Omental fat pad (tissue), 4 donors: ENCODE data around the gene DCLRE1B. TPM values are rescaled to one million over a fixed set of nuclear protein-coding genes. Genes with fewer than 3 reads are reported as not detected.

ENCODE experiments used
- ATAC-seq: fragments of 150-250 bp; one replicate; pipeline ENCODE4 v1.9.1; 2016; ENCODE audit warnings: mild to moderate bottlenecking, moderate library complexity; ENCODE audit not compliant: low FRiP score
- DNase-seq: peaks from one replicate; pipeline ENCODE4 v3.0.0-alpha.2; 2019; ENCODE audit warnings: low spot score
- total RNA-seq, 4 donors: library from RNA; depleted of rRNA; stranded (reverse); fragments of >200 nt; gene quantifications; one replicate each; pipeline ENCODE4 v1.1.0, GENCODE V29; 2016
- TF ChIP-seq, protein P1 (sequence below), 3 donors: fragments of 450-650 bp; IDR thresholded peaks; one replicate each; pipeline ENCODE4 v1.5.1; 2016 to 2017; ENCODE audit warnings: antibody characterized with exemption in 3 of 3, mild to moderate bottlenecking in 3 of 3, moderate library complexity in 2 of 3

The DCLRE1B gene
- total RNA-seq, 4 donors from 2014 or later: 2.8 to 5.6 (median 4.5) TPM

DNA sequence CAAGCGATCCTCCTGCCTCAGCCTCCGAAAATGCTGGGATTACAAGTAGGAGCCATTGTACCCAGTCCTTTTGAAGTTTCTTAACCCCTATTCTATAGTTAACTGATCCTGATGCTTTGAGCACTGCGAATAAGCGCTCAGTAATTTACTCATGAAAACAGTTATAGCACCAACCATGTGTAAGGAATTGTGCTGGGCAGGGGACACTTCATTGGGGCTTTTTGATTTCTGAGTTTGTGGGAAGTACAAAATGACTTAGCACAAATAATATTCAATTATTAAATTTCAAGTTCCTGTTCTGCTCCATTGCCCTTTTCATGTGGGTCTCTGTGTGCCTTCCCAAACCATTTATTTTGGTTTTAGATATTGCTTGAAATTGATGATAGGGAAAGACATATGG lies 17.8 kb downstream of the DCLRE1B start:
- ATAC-seq: no peak
- DNase-seq: no peak
- TF ChIP-seq, protein P1, sequence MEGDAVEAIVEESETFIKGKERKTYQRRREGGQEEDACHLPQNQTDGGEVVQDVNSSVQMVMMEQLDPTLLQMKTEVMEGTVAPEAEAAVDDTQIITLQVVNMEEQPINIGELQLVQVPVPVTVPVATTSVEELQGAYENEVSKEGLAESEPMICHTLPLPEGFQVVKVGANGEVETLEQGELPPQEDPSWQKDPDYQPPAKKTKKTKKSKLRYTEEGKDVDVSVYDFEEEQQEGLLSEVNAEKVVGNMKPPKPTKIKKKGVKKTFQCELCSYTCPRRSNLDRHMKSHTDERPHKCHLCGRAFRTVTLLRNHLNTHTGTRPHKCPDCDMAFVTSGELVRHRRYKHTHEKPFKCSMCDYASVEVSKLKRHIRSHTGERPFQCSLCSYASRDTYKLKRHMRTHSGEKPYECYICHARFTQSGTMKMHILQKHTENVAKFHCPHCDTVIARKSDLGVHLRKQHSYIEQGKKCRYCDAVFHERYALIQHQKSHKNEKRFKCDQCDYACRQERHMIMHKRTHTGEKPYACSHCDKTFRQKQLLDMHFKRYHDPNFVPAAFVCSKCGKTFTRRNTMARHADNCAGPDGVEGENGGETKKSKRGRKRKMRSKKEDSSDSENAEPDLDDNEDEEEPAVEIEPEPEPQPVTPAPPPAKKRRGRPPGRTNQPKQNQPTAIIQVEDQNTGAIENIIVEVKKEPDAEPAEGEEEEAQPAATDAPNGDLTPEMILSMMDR (IDR thresholded peaks at IDR 0.05): no peak

DNA sequence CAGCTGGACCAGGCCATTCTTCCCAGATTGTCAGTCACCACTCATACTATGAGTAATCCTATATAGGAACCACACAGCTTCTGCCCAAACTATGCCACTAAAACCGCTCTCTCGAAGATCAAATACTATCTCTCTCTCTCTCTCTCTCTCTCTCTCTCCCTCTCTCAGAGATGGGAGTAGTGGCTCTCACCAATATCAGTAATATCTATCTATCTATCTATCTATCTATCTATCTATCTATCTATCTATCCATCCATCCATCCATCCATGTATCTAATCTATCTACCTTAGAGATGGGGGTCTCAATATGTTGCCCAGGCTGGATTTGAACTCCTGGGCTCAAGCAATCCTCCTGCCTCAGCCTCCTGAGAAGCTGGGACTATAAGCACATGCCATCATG lies 19.3 kb downstream of the DCLRE1B start:
- TF ChIP-seq, protein P1 (IDR thresholded peaks at IDR 0.05): no peak
- no peak for ATAC-seq
- no peak for DNase-seq

DNA sequence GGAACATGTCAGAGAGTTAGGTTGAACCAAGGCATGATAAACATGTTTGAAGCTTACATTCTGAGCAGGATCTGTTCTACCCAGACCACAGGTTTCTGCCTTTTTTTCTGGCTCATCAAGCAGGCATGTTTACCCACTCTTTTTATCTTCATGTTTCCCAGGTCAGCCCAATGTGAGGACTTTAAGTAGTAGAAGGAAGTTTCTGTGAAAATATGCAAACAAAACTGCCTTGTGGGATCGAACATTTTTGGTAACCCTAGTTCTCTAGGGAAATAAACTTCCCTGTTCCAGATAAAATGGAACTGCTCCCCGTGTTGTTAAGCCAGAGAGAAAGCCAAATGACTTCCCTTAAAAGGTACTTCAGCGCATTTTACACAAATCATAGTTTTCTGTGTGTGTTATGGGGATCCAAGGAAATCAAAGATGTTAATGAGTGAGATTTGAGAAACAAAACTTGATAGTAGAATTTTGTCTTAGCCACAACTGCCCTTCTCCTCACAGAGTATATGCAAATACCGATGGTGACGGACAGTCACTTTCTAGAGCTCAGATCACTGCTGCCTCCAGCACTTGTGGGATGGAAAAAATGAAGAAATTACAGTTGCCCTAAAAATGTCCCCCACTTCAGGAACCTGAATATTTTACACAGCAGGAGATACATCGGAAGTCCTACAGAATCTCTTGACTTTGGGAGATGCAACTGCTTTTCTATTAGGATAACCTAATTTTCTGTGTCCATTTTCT lies 23.2 kb downstream of the DCLRE1B start:
- DNase-seq: no peak

DNA sequence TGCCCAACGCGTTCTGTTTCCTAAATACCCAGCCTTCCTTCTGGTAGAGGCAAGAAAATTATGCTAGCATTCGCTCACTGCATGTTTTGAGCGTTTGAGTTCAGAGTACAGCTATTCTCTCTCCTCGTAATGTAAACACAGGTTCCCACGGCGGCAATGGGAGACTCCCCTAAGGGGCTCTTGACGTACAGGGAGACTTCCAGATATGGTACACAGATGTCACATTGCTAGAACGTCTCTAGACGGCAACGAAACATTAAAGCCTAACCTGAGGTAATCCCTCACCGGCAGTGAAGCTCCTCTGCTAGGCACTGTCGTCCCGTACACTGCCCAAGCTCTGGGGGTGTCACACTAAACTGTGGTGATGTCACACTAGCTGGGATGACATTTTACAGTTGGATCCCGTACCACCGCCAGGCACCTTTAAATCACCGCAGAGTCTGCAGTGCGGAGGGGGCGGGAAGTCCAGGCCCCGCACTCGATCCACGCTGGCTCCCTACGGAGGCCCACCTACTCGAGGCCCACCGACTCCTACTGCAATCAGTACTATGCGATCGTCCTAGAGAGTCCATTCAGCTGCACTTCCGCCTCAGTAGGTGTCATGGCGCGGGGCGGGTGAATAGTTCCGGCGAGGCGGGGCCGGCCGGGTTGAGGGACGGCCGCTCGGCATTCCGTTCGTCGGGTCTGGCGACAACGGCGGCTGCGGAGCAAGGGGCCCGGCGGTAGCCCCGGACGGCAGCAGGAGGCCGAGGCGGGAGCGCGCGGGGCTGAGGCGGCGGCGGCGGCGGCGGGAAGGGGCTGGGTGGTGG lies 24.0 kb downstream of the DCLRE1B start, which contains the start of gene HIPK1:
Gene HIPK1 (plus strand): TSS at position 384 of the 809 bp plus-strand sequence.
- ATAC-seq: peak; percentile 96
- TF ChIP-seq, protein P1 (IDR thresholded peaks at IDR 0.05): no peak
- DNase-seq: peak; percentile 76

More for the DNA sequence above, 23.2 kb downstream of the DCLRE1B start:
- ATAC-seq: no peak
- TF ChIP-seq, protein P1 (IDR thresholded peaks at IDR 0.05): no peak

DNA sequence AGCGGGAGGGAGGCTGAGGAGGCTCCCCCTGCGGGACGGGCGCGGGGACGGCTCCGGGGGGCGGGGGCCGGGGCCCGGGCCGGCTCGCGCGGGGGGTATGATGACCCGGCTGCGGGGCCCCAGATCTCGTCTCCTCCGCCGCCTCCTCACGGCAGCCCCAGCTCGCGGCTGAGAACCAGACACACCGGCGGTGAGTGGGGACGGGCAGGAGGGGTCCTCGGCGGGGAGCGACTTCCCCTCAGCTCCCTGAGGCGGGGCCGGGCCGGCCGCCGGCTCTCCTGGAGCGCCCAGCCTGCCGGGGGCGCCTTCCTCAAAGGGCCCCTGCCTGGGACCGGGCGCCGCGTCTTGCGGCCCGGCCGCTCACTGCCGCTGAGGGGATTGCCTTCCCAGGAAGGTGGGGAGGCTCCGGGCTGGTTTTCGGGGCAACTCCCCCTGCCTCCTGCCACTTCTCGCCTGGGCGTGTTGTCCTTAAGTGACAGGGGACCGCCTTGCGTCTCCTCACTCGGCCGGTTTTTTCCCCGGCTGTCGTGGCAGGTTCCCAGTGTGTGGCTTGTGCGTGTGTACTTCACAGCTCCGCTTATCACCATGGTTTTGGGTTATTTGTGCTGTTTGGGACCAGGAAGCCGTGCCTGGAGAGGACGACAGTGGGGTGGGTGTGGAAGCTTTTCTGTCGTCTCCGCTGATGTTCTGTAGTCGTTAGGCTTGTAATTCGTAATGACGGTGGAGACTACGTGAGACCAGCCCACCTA lies 24.8 kb downstream of the DCLRE1B start:
- no peak for DNase-seq

DNA sequence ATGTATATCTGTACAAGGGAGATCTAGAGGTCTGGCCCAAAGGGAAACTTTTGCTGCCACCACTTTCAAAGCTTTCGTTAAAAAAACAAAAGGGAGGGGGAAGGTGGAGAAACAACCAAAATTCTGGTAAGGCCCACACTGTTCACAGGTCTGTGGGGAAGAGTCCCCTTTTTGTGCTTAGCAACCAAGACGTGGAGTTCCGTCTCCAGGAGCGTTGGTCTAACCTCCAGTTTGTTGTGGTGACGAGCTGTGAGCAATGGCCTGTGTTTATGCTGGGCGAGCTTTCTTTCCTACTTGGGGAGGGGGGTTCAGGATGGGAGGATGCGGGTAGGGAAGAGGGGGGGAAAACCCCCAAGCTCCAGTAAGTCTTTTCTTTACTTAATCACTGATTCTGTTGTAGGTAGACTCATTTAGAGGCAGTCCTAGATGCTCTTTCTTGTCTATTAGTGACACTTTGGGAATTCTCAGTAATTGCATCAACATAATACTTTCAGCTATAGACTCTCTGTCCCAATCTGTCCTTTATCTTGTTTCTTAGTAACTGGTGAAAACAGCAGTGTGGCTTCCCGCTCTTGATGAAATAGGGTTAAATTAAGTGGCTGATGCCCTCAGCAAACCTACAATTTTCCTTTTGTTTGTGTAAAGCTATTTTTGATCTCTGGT lies 25.5 kb downstream of the DCLRE1B start:
- DNase-seq (no peak), ATAC-seq (peak; percentile 29)
- TF ChIP-seq, protein P1 (IDR thresholded peaks at IDR 0.05): no peak

More for the DNA sequence above, 24.8 kb downstream of the DCLRE1B start:
- peak; percentile 46 for ATAC-seq
- TF ChIP-seq, protein P1 (IDR thresholded peaks at IDR 0.05): no peak
